ENCODE data around the gene DLGAP1.

Gene DLGAP1

GRCh38 chr18:4084382-4084900 is 370.7 kb downstream of the DLGAP1 start:
- Histone ChIP-seq H3K4me3 (ENCODE audit: low read depth, low read length) (no peak overlapping the region), H3K36me3 (no peaks in the 10 kb centered on the region), H3K9me3 (ENCODE audit: severe bottlenecking) (no peaks in the 10 kb centered on the region), H3K27ac (no peak overlapping the region), H3K27me3 (ENCODE audit: insufficient read depth, low read depth, severe bottlenecking) (peaks cover 27% of the 10 kb centered on the region)
- no peak for DNase-seq
- TF ChIP-seq CTCF (IDR thresholded peaks at IDR 0.05; ENCODE audit: low read depth, low read length) = no peak

- Histone ChIP-seq H3K4me3 (ENCODE audit: low read depth, low read length) (no peak overlapping the region), H3K36me3 (no peaks in the 10 kb centered on the region), H3K27me3 (ENCODE audit: insufficient read depth, low read depth, severe bottlenecking) (peaks cover 20% of the 10 kb centered on the region), H3K27ac (no peak overlapping the region), H3K9me3 (ENCODE audit: severe bottlenecking) (no peaks in the 10 kb centered on the region)
- no peak for TF ChIP-seq CTCF (IDR thresholded peaks at IDR 0.05; ENCODE audit: low read depth, low read length)
- DNase-seq = no peak
These were observed 376.9 kb downstream of the DLGAP1 start for GRCh38 chr18:4078246-4078645.

GRCh38 chr18:4077721-4078120 is 377.4 kb downstream of the DLGAP1 start:
- Histone ChIP-seq H3K27me3 (ENCODE audit: insufficient read depth, low read depth, severe bottlenecking) (peaks cover 20% of the 10 kb centered on the region), H3K27ac (no peak overlapping the region), H3K9me3 (ENCODE audit: severe bottlenecking) (no peaks in the 10 kb centered on the region), H3K4me3 (ENCODE audit: low read depth, low read length) (no peak overlapping the region), H3K36me3 (no peaks in the 10 kb centered on the region)
- no peak for TF ChIP-seq CTCF (IDR thresholded peaks at IDR 0.05; ENCODE audit: low read depth, low read length)
- DNase-seq = no peak

GRCh38 chr18:4077204-4077603 is 377.9 kb downstream of the DLGAP1 start:
- no peak for DNase-seq
- no peaks in the 10 kb centered on the region for H3K9me3 ChIP-seq (ENCODE audit: severe bottlenecking)
- peaks cover 19% of the 10 kb centered on the region for H3K27me3 ChIP-seq (ENCODE audit: insufficient read depth, low read depth, severe bottlenecking)
- H3K4me3 ChIP-seq (ENCODE audit: low read depth, low read length) = no peak overlapping the region
- H3K27ac ChIP-seq = no peak overlapping the region
- H3K36me3 ChIP-seq = no peaks in the 10 kb centered on the region
- no peak for TF ChIP-seq CTCF (IDR thresholded peaks at IDR 0.05; ENCODE audit: low read depth, low read length)

GRCh38 chr18:4074647-4075046 is 380.5 kb downstream of the DLGAP1 start:
- no peak for TF ChIP-seq CTCF (IDR thresholded peaks at IDR 0.05; ENCODE audit: low read depth, low read length)
- Histone ChIP-seq H3K36me3 (no peaks in the 10 kb centered on the region), H3K9me3 (ENCODE audit: severe bottlenecking) (no peaks in the 10 kb centered on the region), H3K4me3 (ENCODE audit: low read depth, low read length) (no peak overlapping the region), H3K27me3 (ENCODE audit: insufficient read depth, low read depth, severe bottlenecking) (peaks cover 26% of the 10 kb centered on the region), H3K27ac (no peak overlapping the region)
- DNase-seq = no peak

- Histone ChIP-seq H3K4me3 (ENCODE audit: low read depth, low read length) (no peak overlapping the region), H3K27me3 (ENCODE audit: insufficient read depth, low read depth, severe bottlenecking) (peaks cover 16% of the 10 kb centered on the region), H3K36me3 (no peaks in the 10 kb centered on the region), H3K27ac (no peak overlapping the region), H3K9me3 (ENCODE audit: severe bottlenecking) (no peaks in the 10 kb centered on the region)
- no peak for TF ChIP-seq CTCF (IDR thresholded peaks at IDR 0.05; ENCODE audit: low read depth, low read length)
- DNase-seq = no peak
These were observed 385.9 kb downstream of the DLGAP1 start for GRCh38 chr18:4069183-4069582.

Measured in WERI-Rb-1 (cell line).